Psoas muscle (tissue), 8 donors: ENCODE measurements around the gene AIM2. TPM values are rescaled to one million over a fixed set of nuclear protein-coding genes. Genes with fewer than 3 reads are reported as not detected.
"Not testable (repeated sequence)": the region's sequence is repeated elsewhere in the genome, so short reads cannot be mapped to it uniquely, and the experiment has no call there.

Experiments used
- ATAC-seq, 4 donors: fragments of 200-7000 bp; cut with Tn5 transposase; one replicate each; pipeline ENCODE4 v1.9.1; 2020; ENCODE audit warnings: moderate library complexity in 3 of 4, mild to moderate bottlenecking in 2 of 4
- DNase-seq, 2 donors: peaks; one replicate each; pipeline ENCODE4 v3.0.0-alpha.2; 2020
- H3K27ac ChIP-seq: fragments of 200-600 bp; one replicate; pipeline ENCODE4 v1.8.0; 2022
- H3K27me3 ChIP-seq, 3 donors: fragments of 200-600 bp in 1 of 3; one replicate each; pipeline versions ENCODE4 v1.6.1 to v1.8.0; 2013 to 2022; ENCODE audit warnings: low read length in 2 of 3, mild to moderate bottlenecking in 2 of 3, moderate library complexity in 1 of 3; ENCODE audit not compliant: insufficient read depth in 3 of 3
- H3K36me3 ChIP-seq, 2 donors: fragments of 200-600 bp in 1 of 2; one replicate each; pipeline versions ENCODE4 v1.6.1 to v1.8.0; 2013 to 2022; ENCODE audit warnings: low read depth in 1 of 2, mild to moderate bottlenecking in 1 of 2, moderate library complexity in 1 of 2; ENCODE audit not compliant: insufficient read depth in 1 of 2
- H3K4me1 ChIP-seq: fragments of 200-600 bp; one replicate; pipeline ENCODE4 v1.8.0; 2022
- H3K4me3 ChIP-seq: fragments of 200-600 bp; one replicate; pipeline ENCODE4 v1.8.0; 2022; ENCODE audit warnings: mild to moderate bottlenecking
- H3K9me3 ChIP-seq: fragments of 200-600 bp; one replicate; pipeline ENCODE4 v1.8.0; 2022
- WGBS, 3 donors: extraction: QIAGEN DNeasy Blood & Tissue Kit; methylation state at CpG; one replicate each; pipeline versions ENCODE4 v1.1.6 to v1.1.7; 2013; 5-methylcytosine and 5-hydroxymethylcytosine counted together
- intact Hi-C, 2 donors: fragments of 100-400 bp; cut with DNase I; formaldehyde crosslinking; loops; one replicate each; pipeline versions ENCODE4 v1.11.0 to v1.14.2; 2022
- polyA plus RNA-seq, 3 donors: library from polyadenylated mRNA; stranded (reverse); fragments of 200-250 nt; gene quantifications; one replicate each; pipeline ENCODE4 v1.2.3, GENCODE V29; 2013
- total RNA-seq, 4 donors: library from RNA; stranded (reverse); fragmentation: NEBNext Ultra II Directional in 2 of 4; extraction: Animal tissue kit (Norgen Biotek cat#: 25700) in 2 of 4; gene quantifications; one replicate each; pipeline versions ENCODE4 v1.2.1 to v1.2.4, GENCODE V29; 2021 to 2023
- TF ChIP-seq, protein P1 (sequence below): fragments of 200-600 bp; IDR thresholded peaks from one replicate; pipeline ENCODE4 v1.8.0; 2022; ENCODE audit warnings: antibody characterized with exemption
- donor health status: healthy with polysubstance abuse.
- donor health status: DM: no; HTN: no; CAD: no; lungs with moderate emphysema.
- donor health status: Bipolar disorder and iron deficiency.
- donor health status: healthy.
- donor health status: DM: yes; HTN: yes; CAD: no.
- donor health status: DM: no; HTN: no; CAD: no.
- donor health status: DM: no; HTN: no; CAD: no.
- donor health status: DM: yes; HTN: yes; CAD: no.

The AIM2 gene
- total and polyA plus RNA-seq, 7 donors = 0.06 to 0.52 (median 0.38) TPM; not detected in 2

DNA sequence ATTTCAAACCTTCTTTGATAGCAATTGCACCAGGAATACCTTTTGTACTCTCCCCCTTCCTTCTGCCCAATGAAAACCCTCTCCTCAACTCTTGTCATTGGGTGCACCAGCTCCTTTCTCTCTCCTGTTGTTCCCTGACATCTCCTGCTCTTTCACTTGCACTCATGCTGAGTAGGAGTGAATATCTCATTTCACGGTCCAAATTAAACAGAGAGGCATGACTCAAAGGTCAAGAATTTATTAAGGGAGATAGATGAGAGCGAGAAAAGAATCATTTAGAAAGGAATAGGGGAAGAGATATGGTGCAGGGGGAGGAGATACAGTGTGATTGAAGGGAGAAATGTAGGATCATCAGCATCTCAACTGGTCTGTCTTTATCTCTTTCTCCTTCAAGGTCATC, 22.1 kb downstream of the AIM2 start:
- H3K4me1 ChIP-seq = no peaks in the 10 kb centered on the region
- no peak overlapping the region for H3K27ac ChIP-seq
- H3K9me3 ChIP-seq = no peaks in the 10 kb centered on the region
- 21 to 39% (median 33%) methylated on average over 2 of the region's 2 CpGs for WGBS, 3 donors
- H3K36me3 ChIP-seq = peaks cover 0 to 60% of the 10 kb centered on the region in 2 donors
- H3K4me3 ChIP-seq = no peak overlapping the region
- H3K27me3 ChIP-seq = no peaks in the 10 kb centered on the region
- TF ChIP-seq, protein P1, sequence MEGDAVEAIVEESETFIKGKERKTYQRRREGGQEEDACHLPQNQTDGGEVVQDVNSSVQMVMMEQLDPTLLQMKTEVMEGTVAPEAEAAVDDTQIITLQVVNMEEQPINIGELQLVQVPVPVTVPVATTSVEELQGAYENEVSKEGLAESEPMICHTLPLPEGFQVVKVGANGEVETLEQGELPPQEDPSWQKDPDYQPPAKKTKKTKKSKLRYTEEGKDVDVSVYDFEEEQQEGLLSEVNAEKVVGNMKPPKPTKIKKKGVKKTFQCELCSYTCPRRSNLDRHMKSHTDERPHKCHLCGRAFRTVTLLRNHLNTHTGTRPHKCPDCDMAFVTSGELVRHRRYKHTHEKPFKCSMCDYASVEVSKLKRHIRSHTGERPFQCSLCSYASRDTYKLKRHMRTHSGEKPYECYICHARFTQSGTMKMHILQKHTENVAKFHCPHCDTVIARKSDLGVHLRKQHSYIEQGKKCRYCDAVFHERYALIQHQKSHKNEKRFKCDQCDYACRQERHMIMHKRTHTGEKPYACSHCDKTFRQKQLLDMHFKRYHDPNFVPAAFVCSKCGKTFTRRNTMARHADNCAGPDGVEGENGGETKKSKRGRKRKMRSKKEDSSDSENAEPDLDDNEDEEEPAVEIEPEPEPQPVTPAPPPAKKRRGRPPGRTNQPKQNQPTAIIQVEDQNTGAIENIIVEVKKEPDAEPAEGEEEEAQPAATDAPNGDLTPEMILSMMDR = no peak
- DNase-seq = no peak
- ATAC-seq = no peak
- intact Hi-C loops = no loop called here

DNA sequence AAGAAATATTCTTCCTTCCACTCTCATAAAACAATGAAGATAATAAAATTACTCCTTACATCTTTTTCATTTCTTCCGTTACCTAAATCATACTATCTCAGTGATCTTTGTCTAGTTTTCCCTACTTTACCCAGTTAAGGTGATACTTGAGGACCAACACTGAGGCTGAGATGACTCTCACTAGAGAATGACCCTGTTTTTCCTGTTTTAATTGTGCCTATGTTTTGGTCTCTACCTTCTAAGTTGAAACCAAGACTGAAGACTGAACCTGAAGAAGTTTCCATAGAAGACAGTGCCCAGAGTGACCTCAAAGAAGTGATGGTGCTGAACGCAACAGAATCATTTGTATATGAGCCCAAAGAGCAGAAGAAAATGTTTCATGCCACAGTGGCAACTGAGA, 25.1 kb downstream of the AIM2 start:
- peaks cover 0 to 66% of the 10 kb centered on the region in 2 donors for H3K36me3 ChIP-seq

DNA sequence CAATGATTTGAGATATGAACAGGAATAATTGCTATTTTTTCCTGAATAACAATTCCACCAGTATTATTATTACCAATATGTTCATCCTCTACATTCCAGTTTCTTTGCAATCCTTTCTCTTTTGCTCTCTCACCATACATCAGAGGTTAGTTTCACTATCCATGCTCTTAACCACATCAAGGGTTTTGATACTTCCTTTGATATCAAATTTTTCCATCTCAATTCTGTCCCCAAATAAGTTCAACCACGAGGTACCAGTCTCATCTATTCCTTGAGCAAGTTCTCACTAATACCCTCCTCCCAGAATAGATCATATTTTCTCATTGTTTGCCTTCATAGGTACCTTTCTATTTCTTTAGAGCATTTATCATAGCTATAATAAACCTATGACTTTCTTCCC, 30.1 kb downstream of the AIM2 start:
- intact Hi-C loops, ATAC-seq, H3K27ac ChIP-seq, H3K4me3 ChIP-seq, H3K4me1 ChIP-seq, DNase-seq, H3K27me3 ChIP-seq, H3K9me3 ChIP-seq: not testable (repeated sequence)
- H3K36me3 ChIP-seq = peaks cover 0 to 53% of the 10 kb centered on the region in 2 donors
- 50 to 60% (median 50%) methylated on average over 1 of the region's 1 CpG for WGBS, 3 donors

More for the DNA sequence above, 25.1 kb downstream of the AIM2 start:
- Histone ChIP-seq H3K27me3 (no peaks in the 10 kb centered on the region), H3K27ac (no peak overlapping the region), H3K4me3 (no peak overlapping the region), H3K9me3 (no peaks in the 10 kb centered on the region), H3K4me1 (no peaks in the 10 kb centered on the region)
- TF ChIP-seq, protein P1 = no peak
- no peak for DNase-seq
- no peak for ATAC-seq
- 95 to 98% (median 95%) methylated on average over 2 of the region's 2 CpGs for WGBS, 3 donors
- intact Hi-C loops = no loop called here

DNA sequence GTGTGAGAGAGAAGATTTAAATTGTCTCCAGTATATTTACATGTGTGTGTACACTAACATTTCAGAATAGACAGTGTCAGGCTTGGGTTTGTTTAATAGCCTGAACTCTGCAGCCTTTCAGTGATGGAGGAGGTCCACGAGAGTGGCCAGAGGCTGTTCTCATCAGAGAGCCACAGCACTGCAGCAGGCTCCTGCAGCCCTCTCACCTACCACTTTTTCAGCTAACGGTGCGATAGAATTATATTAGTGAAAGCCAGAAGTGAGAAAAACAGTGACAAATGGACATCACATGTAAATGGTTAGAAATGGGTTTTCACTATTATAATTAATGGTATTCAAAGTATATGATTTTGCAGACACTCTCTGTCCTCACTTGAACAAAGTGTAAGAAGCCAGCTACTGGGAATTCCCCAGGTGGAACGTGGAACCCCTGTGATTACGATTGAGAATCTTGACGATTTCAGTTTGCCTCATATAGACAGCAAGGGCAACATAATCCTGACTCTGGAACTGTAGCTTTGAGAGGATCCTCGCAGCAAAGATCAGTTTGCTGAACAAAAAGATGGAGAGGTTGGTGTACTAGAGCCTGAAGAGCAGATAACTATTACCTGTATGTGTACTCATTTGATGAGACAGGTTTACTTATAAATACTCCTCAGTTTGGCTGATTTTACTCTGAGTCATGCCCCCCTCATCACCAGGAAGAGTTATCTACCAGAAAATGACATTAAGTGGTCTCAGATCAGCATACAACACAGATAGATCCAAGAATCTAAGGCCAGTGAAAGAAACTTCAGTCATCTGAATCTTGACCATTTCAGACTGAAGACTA, 35.5 kb downstream of the AIM2 start:
- TF ChIP-seq, protein P1 = no peak
- Histone ChIP-seq H3K9me3 (no peaks in the 10 kb centered on the region), H3K27ac (no peak overlapping the region), H3K36me3 (peaks cover 0 to 66% of the 10 kb centered on the region in 2 donors), H3K4me3 (no peak overlapping the region), H3K4me1 (no peaks in the 10 kb centered on the region), H3K27me3 (no peaks in the 10 kb centered on the region)
- intact Hi-C loops = no loop called here
- ATAC-seq (no peak), DNase-seq (no peak)
- WGBS, 3 donors = 84% methylated on average over 7 of the region's 7 CpGs

DNA sequence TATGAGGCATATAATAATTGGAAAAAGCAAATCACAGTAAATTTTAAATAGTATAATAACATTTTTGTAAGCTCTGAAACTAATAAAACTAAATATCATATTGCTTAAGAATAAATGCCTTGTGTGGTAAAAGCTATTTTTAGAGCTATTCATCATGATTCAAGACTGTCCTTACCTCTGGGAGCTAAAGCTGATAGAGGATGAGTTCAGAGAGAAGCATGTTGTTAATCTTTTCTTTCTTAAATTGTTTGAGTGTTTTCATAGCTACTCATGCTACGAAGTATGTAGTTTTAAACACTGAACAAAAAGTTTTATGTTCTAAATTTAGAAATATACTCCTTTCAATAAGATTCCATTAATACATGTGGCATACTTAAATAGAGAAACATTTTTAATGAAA, 36.4 kb downstream of the AIM2 start:
- DNase-seq (no peak), ATAC-seq (no peak)
- intact Hi-C loops = no loop called here
- 59 to 91% (median 73%) methylated on average over 1 of the region's 1 CpG for WGBS, 3 donors
- no peak overlapping the region for H3K4me3 ChIP-seq
- TF ChIP-seq, protein P1 = no peak
- no peaks in the 10 kb centered on the region for H3K27me3 ChIP-seq
- H3K9me3 ChIP-seq = no peaks in the 10 kb centered on the region
- no peak overlapping the region for H3K27ac ChIP-seq
- H3K36me3 ChIP-seq = peaks cover 0 to 65% of the 10 kb centered on the region in 2 donors
- no peaks in the 10 kb centered on the region for H3K4me1 ChIP-seq
